Stimulated activated CD4-positive, alpha-beta T cell treated with anti-CD3 and anti-CD28 coated beads, Interleukin-4, amount 100 ng/mL, for 4 hours (primary cell): ENCODE data around the gene NECTIN1.

ENCODE experiments used
- DNase-seq, 2 experiments: peaks; one replicate each; pipeline ENCODE4 v3.0.0-alpha.2; 2020

The NECTIN1 gene

DNA sequence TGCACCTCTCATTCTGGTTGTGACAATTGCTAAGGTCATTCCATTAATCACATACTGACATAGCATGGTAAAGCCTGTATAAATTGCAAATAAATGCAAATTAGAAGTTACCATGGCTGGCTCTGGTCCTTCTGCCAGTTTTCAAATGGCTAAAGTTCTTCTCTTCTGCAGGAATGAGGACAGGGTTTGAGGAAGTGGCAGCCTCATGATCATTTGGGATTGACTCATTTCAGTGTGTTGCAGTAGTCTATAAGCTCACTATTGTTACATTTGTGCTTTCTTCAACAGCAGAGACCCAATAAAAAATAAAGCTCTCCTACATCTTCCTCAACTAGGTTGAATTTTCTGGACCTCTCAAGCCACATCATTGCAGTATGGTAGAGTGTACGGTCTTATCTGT is 60.3 kb downstream of the NECTIN1 start:
- DNase-seq: no peak

DNA sequence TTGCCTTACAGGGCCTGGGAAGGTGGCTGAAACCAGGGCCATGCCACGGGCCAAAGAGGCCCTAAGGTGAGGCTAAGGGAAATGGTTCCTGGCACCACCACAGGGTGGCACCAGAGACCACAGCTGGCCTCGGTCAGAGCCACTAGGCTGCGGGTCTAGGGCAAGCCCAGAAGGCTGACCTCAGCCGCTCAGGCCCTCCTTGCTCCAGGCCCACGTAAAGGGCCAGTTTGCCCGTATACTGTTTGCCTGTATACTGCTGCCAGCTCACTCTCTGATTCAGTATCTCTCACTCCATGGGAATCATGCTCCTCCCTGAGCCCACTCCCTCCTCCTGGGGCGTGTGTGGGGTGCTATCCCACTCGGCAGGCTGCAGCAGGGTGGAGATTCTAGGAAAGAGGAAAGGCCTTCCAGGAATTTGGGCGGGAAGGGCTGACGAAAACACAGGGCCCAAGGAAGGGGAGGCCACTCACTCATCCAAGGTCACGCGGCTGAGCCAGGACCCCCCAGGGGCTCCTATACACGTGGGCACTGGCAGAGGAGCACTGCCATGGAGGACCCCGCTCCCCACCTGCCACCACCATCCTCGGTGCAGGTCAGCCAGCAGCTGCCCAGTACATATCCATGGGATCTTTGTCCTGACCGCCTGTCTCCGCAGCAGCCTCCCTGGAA is 62.4 kb downstream of the NECTIN1 start:
- DNase-seq: peak; percentile 37 to 59

DNA sequence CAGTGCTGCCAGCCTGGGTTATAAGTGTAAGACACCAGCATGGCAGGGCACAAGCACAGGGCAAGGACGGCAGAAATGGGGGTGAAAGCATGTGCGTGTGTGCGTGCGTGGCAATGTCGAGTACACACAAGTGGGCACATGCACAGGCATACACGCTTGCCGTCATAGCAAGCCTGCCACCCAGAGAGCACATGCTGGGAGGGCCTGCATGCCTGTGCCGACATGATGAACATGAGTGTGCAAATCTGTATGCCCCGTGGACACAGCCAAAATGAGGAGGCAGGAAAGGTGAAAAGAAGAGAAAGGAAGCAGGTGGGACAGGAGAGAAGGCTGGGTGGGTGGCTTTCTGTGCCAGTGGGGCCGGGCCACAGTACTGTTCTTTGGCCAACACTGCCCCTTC is 62.9 kb downstream of the NECTIN1 start:
- no peak for DNase-seq

DNA sequence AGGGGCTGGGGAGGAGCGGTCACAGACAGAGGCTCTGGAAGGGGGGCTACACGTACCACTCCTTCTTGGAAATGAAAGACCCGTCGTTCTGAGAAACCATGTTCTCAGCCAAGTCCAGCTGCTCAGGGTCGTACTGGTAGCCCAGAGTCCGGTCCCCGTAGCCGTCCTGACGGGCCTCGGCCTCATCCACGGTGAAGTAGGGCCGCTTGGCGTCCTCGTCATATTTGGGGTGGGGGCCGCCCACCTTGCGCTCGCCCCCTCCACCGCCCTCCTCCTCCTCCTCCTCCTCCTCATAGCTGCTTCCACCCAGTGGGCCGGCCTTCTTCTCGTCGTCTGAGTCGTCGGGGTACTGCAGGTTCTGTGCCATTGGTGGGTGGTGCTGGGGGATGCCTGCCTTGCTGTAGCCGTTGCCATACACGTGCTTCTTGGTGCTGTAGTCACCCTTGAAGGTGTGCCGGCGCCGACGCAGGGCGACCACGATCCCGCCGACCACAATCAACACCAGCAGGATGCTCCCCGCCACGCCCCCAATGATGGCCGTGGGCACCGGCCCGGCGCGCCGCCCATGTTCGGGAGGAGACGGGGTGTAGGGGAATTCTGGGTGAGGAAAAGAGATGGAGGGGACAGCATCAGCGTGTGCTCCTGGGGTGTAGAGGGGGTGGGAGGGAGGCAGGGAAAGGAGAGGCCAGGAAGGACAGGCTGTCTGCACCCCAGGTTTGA is 64.1 kb downstream of the NECTIN1 start:
- DNase-seq: no peak

DNA sequence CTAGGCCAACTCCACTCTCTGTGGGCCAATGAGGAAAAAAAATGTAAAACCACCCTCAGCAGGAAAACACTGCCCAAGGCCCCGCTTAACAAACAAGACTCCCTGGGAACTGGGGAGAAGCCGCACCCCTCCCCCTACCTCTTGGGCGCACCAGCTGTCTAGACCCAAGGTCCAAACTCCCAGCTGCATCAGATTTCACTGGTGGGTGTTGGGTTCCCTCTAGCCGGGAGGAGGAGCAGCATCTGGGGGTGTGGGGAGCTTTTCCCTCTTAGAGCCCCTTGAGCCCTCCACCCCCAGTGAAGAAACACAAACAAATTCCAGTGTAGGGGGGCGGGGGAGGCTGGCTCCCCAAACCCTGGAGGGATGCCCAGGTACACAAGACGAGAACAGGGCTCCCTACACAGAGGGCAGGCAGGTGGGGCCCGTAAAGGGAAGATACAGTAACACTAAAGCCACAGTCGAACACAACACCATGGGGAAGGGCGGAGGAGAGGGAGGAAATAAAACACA is 64.9 kb downstream of the NECTIN1 start:
- no peak for DNase-seq

DNA sequence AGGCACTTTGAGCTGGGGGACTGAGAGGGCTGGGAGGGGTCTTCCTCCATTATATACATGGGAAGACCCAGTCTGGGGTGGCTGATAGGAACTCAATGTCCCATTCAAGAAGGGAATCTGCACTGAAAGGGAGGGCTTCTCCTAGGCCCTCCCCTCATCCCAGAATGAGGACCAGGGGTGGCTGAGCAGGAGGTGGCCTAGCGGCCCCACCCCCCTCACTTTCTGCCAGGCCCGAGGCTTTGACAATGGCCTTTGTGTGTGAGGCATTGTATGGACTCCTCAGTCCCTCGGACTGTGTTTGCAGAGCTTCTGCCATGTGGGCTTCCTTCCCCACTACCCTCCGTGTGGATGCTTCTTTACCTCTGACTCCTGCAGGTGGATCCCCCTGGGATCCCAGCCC is 65.7 kb downstream of the NECTIN1 start:
- no peak for DNase-seq

DNA sequence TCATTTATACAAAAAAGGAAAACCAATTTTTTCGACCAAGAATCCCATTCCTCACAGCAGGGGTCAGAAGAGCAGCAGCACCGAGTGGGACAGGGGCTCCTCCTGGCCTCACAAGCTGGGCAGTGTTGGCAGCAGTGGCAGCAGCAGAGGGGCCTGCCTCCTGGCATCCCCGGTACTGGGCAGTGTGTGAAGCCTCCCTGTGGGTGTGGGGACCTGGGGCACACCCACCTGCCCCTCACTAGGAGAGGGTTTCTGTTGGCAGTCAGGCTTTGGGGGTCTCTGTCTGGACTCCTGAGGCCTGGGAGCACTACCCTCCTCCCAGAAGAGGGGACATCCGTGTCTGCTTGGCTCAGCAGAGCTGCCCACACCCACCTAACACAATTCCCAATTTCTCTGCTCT is 67.8 kb downstream of the NECTIN1 start:
- no peak for DNase-seq

DNA sequence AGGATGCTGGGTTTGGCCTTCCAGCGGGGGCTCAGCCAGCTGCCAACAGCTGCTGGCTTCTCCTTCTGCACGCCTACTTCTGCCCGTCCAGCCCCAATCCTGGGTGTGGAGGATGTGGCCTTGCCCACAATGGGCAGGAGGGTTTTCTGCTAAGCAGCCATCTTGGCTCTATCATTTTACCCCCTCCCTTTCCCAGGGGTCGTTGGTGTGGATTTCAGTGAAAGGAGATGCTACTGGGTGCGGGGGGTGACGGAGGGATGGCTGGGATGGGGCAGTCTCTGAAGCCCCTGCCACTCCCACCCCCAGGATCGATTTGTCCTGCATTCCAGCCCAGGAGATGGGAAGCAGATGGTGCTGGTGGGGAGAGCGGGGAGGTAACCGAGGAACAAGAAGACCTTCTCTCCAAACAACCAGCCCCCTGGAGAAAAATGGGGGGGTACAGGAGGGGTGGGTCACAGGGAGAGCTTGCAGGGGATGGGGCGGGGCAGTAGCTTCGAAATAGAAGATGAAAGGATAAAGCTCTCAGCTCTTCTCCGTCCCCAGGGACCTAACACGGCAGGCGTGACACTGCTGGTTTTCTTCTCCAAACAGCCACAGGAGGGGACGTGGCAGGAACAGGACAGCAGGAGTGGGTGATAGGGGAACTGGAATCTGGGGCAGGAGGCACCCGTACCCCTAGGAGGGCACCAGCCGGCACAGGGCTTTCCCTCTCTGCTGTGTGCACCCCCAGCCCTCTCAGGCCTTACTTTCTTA is 68.9 kb downstream of the NECTIN1 start:
- no peak for DNase-seq

DNA sequence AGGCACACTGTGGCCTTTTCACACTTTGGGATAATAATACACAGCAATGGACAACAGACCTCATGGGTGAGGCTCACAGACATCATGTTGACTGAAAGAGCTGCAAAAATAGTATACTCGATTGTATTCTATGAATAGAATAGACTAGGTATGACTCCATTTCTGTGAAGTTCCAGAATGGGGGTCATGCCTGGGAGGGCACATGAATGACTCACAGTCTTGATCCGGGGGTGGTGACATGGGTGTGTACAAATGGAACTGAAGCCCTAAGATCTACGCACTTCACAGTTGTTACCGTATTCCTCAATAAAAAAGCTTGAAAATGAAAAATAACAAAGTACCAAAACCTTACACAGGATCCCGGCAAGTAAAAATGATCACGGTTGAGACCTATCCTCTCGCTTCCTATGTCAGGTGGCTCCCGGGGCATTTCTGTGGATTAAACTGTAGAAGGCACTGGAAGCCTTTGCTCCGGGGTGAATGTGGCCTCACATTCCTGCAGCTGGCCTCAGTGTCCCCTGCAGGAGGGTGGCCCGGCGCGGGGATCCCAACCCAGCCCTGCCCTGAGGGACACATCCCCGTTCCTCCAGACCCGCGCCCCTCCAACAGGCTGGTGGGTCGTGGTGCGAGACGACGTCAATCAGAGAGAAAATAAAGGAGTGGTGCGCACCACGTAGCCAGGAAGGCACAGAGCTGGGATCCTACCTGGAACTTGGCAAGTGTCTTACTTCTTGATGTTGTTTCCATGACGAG is 75.9 kb downstream of the NECTIN1 start:
- no peak for DNase-seq

DNA sequence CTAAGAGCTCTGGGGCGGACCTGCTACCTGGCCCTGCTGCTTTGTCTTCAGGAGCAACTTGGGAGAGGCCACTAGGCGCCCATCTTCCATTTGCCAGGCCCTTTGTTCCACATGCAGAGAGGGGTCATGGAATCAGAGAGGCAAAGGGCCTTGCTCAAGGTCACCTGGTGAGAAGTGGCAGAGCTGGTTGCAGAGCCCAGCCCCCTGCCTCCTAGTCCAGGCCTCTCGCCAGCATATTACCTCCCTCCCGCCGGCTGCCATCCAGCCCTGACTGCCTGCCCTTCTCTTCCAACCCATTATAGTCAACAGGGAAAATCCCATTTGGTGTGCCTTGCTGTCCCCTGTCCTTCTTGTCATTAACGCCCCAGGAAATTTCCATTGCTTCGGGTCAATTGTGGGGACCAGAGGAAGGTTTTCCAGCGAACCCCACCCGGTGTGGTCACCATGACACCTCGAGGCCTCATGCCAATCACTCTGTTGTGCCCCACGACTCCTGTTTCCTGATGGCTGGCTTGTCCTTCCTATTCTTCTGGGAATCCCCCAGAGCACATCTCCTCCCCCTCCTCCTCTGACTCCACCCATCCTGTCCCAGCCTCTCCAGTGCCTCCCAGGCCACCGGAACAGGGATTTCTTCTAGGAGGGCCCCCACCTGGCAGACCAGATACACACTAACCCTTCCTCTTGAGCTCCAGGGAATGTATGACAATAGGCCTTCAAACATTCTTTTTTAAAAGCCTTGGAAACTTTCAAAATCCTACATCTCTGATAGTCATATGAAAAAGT is 77.0 kb downstream of the NECTIN1 start:
- no peak for DNase-seq

DNA sequence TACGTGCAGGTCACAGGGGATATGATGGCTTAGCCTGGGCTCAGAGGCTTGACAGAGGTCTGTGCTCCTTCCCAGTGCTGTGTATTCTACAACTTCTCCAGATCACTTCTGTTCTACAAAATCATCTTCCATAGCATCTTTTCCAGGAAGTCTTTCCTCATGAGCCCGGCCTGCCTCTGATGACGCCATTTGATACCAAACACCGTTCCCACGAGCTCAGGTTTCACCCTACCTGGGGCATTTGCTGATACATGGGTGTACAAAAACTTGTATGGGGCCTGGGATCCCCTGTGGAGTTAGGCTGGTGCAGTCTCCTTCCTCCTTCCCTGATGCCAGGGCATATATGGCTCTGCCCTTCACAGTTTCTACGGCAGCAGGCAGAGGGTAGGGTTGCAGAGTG is 78.7 kb downstream of the NECTIN1 start:
- no peak for DNase-seq

DNA sequence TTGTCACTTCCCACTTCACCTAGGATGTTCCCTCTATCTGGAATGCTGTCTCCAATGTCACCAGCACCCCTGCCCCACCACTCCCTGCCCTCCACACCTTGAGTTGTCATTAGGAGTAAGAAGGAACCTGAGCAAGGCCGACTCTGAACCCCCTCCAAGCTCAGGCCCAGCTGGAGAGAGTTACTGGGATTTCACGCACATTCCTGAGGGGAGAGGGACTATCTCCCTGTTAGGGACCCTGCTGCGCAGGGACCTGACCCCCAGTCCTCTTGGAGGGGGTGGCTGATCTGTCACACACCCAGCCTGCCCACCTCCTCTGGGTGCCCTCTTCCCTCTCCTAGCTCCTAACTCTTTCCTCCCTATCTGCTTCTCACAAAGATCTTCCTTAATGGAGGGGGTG is 81.7 kb downstream of the NECTIN1 start:
- no peak for DNase-seq

DNA sequence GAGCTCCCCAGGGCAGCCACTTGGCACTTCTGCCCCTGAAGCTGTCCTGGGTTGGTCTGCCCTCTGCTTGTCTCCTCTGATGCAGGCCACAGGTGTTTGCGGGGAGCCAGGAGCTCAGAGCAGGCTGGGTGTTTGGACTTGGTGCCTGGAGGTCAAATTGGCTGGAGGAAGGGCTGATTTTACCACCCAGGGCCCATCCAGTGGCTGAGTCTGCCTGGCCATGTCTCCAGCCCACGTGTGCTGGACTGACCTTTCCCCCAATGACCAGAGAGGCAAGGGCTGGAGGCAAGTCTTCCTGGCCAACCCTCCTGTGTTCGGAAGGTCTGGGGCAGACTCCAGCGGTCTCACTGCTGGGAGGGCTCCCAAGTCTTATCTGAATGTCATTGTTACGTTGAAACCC is 84.0 kb downstream of the NECTIN1 start:
- no peak for DNase-seq

DNA sequence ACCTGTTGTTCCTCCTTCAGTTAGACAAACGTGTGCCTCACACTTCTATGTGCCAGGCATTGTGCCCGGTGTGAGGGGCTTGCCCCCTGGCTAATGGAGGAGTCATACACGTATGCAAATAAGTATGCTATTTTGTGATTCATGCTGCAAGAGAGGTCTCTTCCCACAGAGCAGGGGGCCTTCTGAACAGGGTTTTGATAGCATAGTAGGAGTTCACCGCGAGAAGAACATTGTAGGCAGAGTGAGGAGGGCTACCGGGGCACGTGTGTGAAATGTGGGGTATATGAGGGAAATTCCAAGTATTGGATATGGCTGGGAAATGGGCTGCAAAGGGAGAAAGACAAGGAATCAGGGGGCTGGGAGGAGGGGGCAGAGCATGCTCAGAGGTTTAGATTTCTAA is 84.5 kb downstream of the NECTIN1 start:
- DNase-seq: no peak

DNA sequence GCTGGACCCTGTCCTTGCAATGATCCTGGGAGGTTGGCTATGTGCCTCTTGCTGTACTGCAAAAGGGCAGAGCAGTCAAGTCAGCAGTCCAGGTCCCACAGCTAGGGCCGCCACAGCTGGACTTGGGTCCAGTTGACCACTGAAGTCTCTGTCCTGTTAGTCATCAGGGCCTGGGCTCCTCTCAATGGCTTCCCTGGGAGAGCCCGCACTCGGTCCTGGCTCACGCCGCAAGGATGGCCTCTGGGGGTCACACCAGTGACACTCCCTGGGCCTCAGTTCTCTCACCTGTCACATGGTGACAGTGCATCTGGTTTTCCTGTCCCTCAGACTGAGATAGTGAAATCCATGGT is 85.1 kb downstream of the NECTIN1 start:
- DNase-seq: no peak

DNA sequence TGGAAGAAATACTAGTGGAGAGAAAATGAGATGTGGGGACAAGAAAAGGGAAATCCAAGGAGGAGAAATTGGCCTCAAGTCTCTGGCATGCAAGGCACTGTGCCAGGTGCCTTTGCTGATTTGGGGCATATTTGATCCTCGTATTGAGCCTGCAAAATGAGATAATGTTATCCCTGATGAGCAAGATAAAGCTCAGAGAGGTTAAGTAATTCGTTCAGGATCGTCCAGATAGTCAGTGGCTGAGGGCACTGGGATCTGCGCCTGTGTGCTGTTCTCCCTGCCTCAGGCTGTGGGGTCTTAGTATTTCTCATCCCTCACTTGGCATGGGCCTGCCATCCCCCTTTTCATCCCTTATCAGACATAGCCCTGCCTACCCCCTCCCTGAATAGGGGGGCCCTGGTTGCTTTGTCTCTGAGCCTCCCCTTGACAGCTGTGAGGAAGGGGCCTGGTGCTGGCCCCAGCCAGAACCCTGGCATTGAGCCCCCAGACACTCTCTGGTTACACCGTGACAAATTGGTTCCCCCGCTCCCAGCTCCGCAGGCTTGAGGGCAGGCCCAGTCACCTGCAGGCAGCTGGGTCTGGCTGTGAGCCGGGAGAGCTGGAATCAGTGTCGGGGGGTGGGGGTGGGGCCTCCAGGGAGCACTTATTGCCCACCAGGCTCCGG is 85.7 kb downstream of the NECTIN1 start:
- DNase-seq: no peak

DNA sequence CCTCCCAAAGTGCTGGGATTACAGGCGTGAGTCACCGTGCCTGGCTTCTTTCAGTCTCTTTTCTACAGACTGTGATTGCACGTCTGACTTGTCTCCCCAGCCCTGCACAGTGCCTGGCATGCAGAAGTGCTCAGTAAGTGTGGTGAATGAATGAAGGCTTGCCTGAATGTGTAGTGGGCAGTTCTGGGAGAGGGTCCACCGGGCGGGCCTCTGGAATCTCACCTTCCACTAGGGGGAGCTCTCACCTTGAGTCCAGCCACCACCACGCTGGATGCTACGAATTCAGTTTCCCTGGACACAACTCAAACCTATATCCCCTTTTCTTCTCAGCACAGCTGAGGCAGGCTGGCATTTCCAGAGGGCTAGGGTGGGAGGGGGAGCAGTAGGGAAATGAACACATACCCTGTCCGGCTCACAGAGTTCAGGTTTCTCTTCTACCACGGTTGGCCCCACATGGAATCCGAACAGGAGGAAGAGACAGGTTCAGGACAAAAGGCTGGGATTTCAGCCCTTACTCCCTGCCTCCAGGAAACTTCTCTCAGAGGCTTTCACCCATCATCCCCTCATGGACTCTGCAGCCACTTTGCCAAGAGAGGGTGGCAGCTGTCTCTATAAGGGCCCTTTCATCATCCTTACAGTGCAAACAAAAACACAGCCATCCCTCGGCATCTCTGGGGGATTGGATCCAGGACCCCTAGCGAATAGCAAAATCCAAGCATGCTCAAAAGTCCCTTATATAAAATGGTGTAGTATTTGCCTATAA is 86.8 kb downstream of the NECTIN1 start:
- DNase-seq: no peak

DNA sequence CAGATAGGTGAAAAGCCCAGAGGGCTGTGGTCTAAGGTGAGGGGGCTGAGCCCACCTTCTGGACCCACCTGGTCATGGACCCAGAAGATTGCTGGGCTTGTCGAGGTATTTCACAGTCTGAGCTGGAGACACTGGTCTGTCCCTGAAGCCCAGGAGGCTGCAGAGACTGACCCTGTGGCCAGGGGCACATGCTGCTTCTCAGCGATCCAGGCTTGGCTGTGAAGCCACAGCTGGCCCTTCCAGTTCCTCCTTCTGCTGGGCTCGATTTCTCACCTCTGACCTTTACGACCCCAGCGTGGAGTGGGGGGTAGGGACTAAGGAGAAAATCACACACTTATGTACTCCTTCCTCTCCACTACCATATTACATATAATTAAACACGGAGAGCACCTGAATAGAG is 88.5 kb downstream of the NECTIN1 start:
- no peak for DNase-seq

DNA sequence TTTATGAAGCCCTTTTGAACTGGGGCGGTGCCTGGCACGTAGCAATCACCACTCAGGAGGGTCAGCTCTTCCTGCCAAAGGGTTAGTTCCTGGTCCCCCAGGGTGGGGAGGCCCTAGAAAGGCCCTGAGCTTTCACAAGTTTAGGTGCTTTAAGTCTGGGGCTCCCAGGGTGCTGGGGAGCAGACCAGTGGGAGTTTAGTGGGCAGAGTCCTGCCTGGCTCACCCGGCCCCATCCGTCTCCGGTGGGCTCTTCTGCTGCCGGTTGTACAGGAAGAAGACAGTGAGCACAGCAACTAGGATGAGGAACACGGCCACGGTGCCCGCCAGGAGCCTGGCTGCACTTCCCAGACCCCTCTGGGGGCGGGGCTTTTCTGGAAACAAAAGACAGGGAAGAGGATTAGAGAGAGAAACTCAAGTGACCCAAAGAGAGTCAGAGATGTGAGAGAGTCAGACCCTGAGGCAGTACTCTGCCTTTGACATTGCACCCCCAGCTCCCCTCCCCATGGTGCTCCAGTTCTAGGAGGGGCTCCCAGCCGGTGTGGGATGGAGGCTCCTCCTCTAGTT is 89.3 kb downstream of the NECTIN1 start:
- no peak for DNase-seq

DNA sequence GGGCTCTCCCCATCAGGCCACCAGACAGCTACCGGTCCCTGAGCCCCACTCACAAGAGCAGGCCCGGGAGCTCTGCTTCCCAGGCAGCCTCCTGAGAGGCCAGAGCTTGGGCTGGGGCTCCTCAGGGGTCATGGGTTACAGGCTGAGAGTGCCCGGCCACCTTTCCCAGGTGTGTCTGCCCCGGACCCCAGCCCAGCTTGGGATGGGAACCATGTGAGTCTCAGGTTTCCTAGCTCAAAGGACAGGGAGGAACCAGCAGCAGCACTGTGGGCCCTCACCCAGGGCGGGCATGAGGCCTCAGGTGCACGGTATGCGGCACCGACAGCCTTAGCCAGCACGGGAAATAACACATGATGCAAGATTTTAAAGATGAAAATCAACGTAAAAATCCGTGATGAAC is 90.1 kb downstream of the NECTIN1 start:
- no peak for DNase-seq

DNA sequence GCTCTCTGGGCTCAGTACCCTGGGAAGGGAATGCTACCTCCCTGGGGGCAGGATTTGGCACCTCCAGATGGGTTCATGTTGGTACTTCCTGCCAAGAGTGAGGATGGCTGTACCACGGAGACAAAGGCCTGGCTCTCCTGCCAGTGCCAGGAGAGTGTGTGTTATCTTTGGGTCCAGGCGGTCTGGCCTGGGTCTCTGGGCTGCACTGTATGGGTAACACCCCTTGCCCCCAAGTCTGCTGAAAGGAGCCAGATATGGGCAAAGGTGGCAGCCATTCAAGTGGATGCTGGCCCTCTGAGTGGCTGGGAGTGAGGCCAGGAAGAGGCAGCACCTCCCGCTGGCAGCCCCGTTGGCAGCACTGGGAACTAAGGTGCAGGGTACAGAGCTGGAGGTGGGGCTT is 91.5 kb downstream of the NECTIN1 start:
- no peak for DNase-seq
